GM18951 (cell line): ENCODE measurements around the gene STARD8.

Source experiments
- POLR2A ChIP-seq: IDR thresholded peaks from 4 replicates; pipeline ENCODE4 v1.6.1; 2011; ENCODE audit warnings: mild to moderate bottlenecking; ENCODE audit not compliant: insufficient read length, insufficient read depth; ENCODE audit errors: extremely low read depth
- in situ Hi-C: fragments of 300-500 bp; cut with MboI; formaldehyde crosslinking; loops from one replicate; pipeline ENCODE4 v1.12.0; 2022; ENCODE audit warnings: low sequenced_read_pairs, mixed read lengths, inconsistent platforms; ENCODE audit not compliant: unreplicated experiment

STARD8 gene

GRCh38 chrX:68691921-68692320 lies 44.5 kb downstream of the STARD8 start:
- in situ Hi-C loops: no loop called here
- no peak for TF ChIP-seq POLR2A

GRCh38 chrX:68692651-68693050 lies 45.2 kb downstream of the STARD8 start:
- no peak for TF ChIP-seq POLR2A
- in situ Hi-C loops: no loop called here

GRCh38 chrX:68693481-68694434 lies 46.3 kb downstream of the STARD8 start:
- in situ Hi-C loops: no loop called here
- TF ChIP-seq POLR2A: peak; percentile 12

- no peak for TF ChIP-seq POLR2A
- in situ Hi-C loops: no loop called here
Measured at GRCh38 chrX:68694435-68695205, 47.2 kb downstream of the STARD8 start.

- in situ Hi-C loops: no loop called here
- TF ChIP-seq POLR2A: no peak
Measured at GRCh38 chrX:68695206-68695845, 47.9 kb downstream of the STARD8 start.

GRCh38 chrX:68696267-68696990 lies 49.0 kb downstream of the STARD8 start:
- TF ChIP-seq POLR2A: no peak
- in situ Hi-C loops: no loop called here

- in situ Hi-C loops: no loop called here
- no peak for TF ChIP-seq POLR2A
Measured at GRCh38 chrX:68697036-68697435, 49.6 kb downstream of the STARD8 start.

- no peak for TF ChIP-seq POLR2A
- in situ Hi-C loops: no loop called here
Measured at GRCh38 chrX:68697465-68698125, 50.1 kb downstream of the STARD8 start.

GRCh38 chrX:68698942-68699341 lies 51.5 kb downstream of the STARD8 start:
- no peak for TF ChIP-seq POLR2A
- in situ Hi-C loops: no loop called here

GRCh38 chrX:68699960-68700746 lies 52.7 kb downstream of the STARD8 start:
- in situ Hi-C loops: loop anchor here (25.0 kb wide), 2 partner anchors 188 to 513 kb away; no protein-coding TSS in a partner anchor

GRCh38 chrX:68703369-68703768 lies 55.9 kb downstream of the STARD8 start:
- in situ Hi-C loops: loop anchor here (25.0 kb wide), 2 partner anchors 191 to 516 kb away; no protein-coding TSS in a partner anchor

More at GRCh38 chrX:68699960-68700746, 52.7 kb downstream of the STARD8 start:
- no peak for TF ChIP-seq POLR2A

More at GRCh38 chrX:68703369-68703768, 55.9 kb downstream of the STARD8 start:
- TF ChIP-seq POLR2A: no peak
